ENCODE data around the gene YIPF5. TPM values are rescaled to one million over a fixed set of nuclear protein-coding genes. Genes with fewer than 3 reads are reported as not detected.
A peak's percentile ranks its signal among the peaks of the same experiment; 100 is the strongest.

YIPF5 gene
- total and polyA plus RNA-seq, 7 donors = 12.3 to 44.6 (median 35.2) TPM

DNA sequence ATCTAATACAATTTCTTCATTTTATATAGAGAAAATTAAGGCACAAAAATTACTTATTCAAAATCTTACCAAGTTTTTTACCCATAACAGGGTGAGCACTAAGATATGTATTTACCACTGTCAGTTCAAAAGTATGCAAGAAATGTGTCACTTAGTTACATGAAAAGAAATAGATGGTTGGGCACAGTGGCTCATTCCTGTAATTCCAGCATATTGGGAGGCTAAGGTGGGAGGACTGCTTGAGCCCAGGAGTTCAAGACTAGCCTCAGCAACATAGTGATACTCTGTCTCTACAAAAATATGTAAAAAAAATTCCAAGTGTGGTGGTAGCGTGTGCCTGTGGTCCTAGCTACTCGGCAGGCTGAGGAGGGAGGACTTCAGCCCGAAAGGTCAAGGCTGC, 19.4 kb downstream of the YIPF5 start:
- Histone ChIP-seq H3K27me3 (no peaks in the 10 kb centered on the region), H3K4me1 (no peaks in the 10 kb centered on the region), H3K4me3 (no peak overlapping the region), H3K9me3 (no peaks in the 10 kb centered on the region), H3K36me3 (no peaks in the 10 kb centered on the region), H3K27ac (no peak overlapping the region)
- intact Hi-C loops (cut with DNase I) = no loop called here
- TF ChIP-seq EP300 (IDR thresholded peaks at IDR 0.05) = no peak
- TF ChIP-seq POLR2A (IDR thresholded peaks at IDR 0.05) = no peak
- DNase-seq = no peak
- WGBS, 2 donors = 88 to 95% methylated on average over 3 of the region's 3 CpGs

DNA sequence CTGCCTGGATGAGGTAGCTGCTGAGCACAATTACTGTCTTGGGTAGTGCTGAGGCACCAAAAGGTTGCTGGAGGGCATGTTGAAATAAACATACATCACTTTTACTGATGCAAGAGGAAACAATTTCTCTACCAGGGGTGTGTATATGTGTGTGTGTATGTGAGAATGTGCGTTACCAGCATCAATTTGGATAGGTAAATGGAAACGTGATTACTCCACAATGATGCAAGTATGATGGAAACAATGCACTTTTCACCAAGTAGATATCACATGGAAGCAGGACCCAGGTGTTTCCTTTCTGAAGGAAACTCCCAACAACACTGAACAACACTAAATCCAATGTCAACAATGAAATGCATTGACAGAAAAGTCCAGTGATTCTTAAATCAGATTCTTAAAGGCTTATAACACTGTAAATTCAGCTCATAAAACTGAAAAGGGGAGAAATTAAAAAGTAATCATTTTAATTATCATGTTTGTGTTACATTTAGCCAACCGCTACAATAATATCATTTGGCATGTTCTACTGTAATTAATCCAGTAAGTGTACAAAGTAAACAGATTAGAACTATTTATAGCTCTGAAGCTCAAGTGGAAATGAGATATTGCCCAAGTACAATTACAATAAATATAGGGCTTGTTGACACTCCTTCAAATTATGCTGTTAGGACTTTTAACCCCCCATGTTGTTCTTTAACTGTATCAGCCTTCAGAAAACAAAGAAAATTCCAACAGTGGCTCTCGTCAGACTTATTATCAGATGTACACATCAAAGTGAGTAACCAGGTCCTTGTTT, 25.3 kb downstream of the YIPF5 start:
- H3K4me1 ChIP-seq = peaks cover 0 to 5% (median 0%) of the 10 kb centered on the region in 4 donors
- no peaks in the 10 kb centered on the region for H3K27me3 ChIP-seq
- no peak for TF ChIP-seq POLR2A (IDR thresholded peaks at IDR 0.05)
- TF ChIP-seq, protein P1, sequence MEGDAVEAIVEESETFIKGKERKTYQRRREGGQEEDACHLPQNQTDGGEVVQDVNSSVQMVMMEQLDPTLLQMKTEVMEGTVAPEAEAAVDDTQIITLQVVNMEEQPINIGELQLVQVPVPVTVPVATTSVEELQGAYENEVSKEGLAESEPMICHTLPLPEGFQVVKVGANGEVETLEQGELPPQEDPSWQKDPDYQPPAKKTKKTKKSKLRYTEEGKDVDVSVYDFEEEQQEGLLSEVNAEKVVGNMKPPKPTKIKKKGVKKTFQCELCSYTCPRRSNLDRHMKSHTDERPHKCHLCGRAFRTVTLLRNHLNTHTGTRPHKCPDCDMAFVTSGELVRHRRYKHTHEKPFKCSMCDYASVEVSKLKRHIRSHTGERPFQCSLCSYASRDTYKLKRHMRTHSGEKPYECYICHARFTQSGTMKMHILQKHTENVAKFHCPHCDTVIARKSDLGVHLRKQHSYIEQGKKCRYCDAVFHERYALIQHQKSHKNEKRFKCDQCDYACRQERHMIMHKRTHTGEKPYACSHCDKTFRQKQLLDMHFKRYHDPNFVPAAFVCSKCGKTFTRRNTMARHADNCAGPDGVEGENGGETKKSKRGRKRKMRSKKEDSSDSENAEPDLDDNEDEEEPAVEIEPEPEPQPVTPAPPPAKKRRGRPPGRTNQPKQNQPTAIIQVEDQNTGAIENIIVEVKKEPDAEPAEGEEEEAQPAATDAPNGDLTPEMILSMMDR (IDR thresholded peaks at IDR 0.05) = no peak
- TF ChIP-seq POLR2AphosphoS5 (IDR thresholded peaks at IDR 0.05) = peak in 2 of 4 donors; percentile 26 to 41
- TF ChIP-seq EP300 (IDR thresholded peaks at IDR 0.05) = peak in 1 of 4 donors; percentile 45
- H3K27ac ChIP-seq = peak overlapping the region in 1 of 4 donors; percentile 8
- intact Hi-C loops (cut with DNase I) = no loop called here
- no peaks in the 10 kb centered on the region for H3K9me3 ChIP-seq
- no peak for DNase-seq
- WGBS, 2 donors = 29 to 57% methylated on average over 4 of the region's 4 CpGs
- H3K4me3 ChIP-seq = no peak overlapping the region
- H3K36me3 ChIP-seq = no peaks in the 10 kb centered on the region

DNA sequence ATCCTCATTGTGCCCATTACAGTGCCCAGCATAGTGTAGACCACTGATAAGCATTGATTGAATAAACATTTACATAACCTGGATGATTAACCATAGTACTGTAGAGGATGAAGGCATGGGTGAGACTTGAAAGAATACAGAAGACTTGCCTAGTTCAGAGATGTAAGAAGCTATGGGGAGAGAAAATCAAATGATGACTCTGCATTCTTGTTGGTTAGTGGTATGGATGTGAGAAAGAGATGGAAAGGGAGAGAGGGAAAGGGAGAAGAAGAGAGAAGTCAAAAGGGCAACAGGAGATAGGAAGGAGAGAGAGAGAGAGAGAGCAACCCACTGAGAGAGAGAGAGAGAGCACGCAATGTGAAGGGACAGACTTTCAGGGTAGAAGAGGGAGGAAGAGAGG, 26.8 kb downstream of the YIPF5 start:
- Histone ChIP-seq H3K27me3 (no peaks in the 10 kb centered on the region), H3K4me3 (no peak overlapping the region), H3K4me1 (peaks cover 0 to 5% (median 0%) of the 10 kb centered on the region in 4 donors), H3K27ac (no peak overlapping the region), H3K36me3 (no peaks in the 10 kb centered on the region), H3K9me3 (no peaks in the 10 kb centered on the region)
- 95 to 100% methylated on average over 1 of the region's 1 CpG for WGBS, 2 donors
- TF ChIP-seq EP300 (IDR thresholded peaks at IDR 0.05) = no peak
- TF ChIP-seq, protein P1 (IDR thresholded peaks at IDR 0.05) = no peak
- TF ChIP-seq POLR2A (IDR thresholded peaks at IDR 0.05) = no peak
- TF ChIP-seq POLR2AphosphoS5 (IDR thresholded peaks at IDR 0.05) = no peak
- DNase-seq = no peak
- intact Hi-C loops (cut with DNase I) = no loop called here

DNA sequence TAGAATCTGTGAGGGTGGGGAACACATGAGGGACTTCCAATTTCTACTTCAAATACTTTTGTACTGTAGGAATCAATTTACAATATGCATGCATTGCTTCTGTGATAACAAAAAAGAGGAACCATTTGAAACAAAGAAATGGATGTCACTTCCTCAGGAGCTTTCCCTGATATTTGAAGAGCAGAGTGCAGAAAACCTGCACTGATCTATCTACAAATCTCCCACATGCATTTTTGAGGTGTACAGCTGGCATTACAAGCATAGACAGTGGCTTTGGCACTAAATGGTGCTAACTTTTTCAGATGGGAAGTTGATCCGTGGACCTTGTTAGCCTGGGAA, 27.7 kb downstream of the YIPF5 start:
- no peaks in the 10 kb centered on the region for H3K9me3 ChIP-seq
- WGBS, 2 donors = 54 to 62% methylated on average over 1 of the region's 1 CpG

DNA sequence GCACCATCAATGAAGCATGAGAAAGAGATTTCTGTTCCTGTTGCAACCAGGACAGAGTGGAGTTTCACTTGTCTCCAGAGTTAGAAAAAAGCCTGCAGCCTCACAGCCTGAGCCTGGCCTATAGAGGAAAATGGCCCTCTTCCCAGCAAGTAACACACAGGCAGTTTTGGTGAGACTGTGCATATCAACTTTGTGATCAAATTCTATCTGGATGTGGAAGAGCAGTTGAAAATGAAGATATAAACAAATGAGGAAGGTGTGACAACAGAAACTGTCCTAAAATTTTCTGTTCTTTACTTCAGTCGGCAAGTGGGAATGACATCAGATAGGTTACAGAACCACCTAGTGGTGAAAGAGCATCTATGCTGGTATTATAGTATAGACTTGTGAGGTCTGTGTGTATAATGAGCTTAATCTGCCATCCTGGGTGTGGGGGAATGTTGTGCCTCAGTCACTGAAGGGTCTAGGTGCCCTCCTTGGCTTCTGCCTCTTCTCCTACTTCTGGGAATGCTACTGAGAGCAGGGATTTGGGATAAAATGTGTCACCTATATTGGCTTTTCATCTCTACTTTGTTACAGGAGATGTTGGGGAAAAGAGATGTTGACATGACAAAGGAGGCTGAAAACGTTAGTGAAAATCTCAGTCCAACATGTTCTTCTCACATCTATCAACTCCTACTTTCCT, 28.2 kb downstream of the YIPF5 start:
- H3K27me3 ChIP-seq = no peaks in the 10 kb centered on the region
- H3K27ac ChIP-seq = no peak overlapping the region
- H3K4me1 ChIP-seq = peaks cover 0 to 5% (median 0%) of the 10 kb centered on the region in 4 donors
- DNase-seq = no peak
- TF ChIP-seq POLR2AphosphoS5 (IDR thresholded peaks at IDR 0.05) (no peak), EP300 (IDR thresholded peaks at IDR 0.05) (no peak), POLR2A (IDR thresholded peaks at IDR 0.05) (no peak)
- TF ChIP-seq, protein P1 (IDR thresholded peaks at IDR 0.05) = peak; percentile 32 to 70 (median 46)
- no peak overlapping the region for H3K4me3 ChIP-seq
- intact Hi-C loops (cut with DNase I) = no loop called here
- WGBS, 2 donors = 8 to 12% methylated on average over 2 of the region's 2 CpGs
- no peaks in the 10 kb centered on the region for H3K9me3 ChIP-seq
- H3K36me3 ChIP-seq = no peaks in the 10 kb centered on the region

More for the DNA sequence above, 27.7 kb downstream of the YIPF5 start:
- peaks cover 0 to 5% (median 0%) of the 10 kb centered on the region in 4 donors for H3K4me1 ChIP-seq
- TF ChIP-seq EP300 (IDR thresholded peaks at IDR 0.05) (no peak), POLR2AphosphoS5 (IDR thresholded peaks at IDR 0.05) (no peak), POLR2A (IDR thresholded peaks at IDR 0.05) (no peak)
- TF ChIP-seq, protein P1 (IDR thresholded peaks at IDR 0.05) = no peak
- H3K27ac ChIP-seq = no peak overlapping the region
- DNase-seq = no peak
- no peaks in the 10 kb centered on the region for H3K27me3 ChIP-seq
- no peak overlapping the region for H3K4me3 ChIP-seq
- no peaks in the 10 kb centered on the region for H3K36me3 ChIP-seq
- intact Hi-C loops (cut with DNase I) = no loop called here
